NCI-H526 (cell line): Measurements from ENCODE around the gene CHPT1.
A peak's percentile ranks its signal among the peaks of the same experiment; 100 is the strongest.

Source experiments
- DNase-seq, 2 experiments: peaks; one replicate each; lab custom pipeline; 2025; lab: John Stamatoyannopoulos, UW

Gene CHPT1

GRCh38 chr12:101685092-101685491, 12.3 kb upstream of the CHPT1 start:
- DNase-seq, result no peak

- no peak for DNase-seq
Observed at GRCh38 chr12:101686176-101686575, 11.3 kb upstream of the CHPT1 start.

DNA sequence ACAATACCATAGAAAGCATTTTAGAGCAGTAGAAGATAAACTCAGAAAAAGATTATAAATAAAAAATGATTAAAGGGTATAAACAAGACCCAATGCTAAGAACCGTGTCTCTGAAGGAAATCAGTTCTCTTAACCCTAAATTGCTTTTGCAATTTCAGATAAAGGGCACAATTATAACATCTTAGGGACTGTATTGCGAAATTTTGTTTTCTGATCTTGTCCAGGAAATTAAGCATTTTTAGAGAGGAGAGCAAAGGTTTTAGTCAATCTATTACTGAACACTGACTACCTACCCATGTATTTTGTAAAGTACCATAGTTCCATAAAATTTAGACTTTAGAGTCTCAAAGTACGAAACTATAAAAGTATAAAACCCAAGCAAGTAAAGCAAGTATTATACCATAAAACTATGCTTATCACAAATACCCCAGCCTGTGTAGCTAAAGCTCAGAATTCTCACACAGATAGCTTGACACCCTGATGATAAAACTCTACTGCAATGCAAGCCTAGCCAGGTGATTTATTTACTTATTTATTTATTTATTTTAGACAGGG, 6.8 kb upstream of the CHPT1 start:
- no peak for DNase-seq

GRCh38 chr12:101691503-101692096, 5.8 kb upstream of the CHPT1 start:
- no peak for DNase-seq

DNA sequence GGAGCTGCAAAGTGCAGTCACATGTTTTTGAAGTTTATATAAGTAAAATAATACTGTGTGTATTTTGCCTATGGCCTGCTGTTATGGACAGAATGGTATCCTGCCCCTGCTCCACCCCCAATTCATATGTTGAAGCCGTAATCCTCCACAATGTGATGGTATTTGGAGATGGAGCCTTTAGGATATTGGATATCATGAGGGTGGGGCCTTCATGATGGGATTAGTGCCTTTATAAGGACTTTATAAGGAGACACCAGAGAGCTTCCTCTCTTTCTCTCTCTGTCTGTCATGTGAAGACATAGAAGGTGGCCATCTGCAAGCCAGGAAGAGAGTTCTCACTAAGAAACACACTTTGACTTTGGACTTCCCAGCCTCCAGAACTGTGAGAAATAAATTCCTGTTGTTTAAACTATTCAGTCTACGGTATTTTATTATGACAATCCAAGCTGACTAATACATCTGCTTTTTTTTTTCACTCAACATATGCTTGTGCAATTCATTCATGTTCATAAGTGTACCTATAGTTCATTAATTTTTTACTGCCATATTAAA, 3.1 kb upstream of the CHPT1 start:
- DNase-seq, result no peak

DNA sequence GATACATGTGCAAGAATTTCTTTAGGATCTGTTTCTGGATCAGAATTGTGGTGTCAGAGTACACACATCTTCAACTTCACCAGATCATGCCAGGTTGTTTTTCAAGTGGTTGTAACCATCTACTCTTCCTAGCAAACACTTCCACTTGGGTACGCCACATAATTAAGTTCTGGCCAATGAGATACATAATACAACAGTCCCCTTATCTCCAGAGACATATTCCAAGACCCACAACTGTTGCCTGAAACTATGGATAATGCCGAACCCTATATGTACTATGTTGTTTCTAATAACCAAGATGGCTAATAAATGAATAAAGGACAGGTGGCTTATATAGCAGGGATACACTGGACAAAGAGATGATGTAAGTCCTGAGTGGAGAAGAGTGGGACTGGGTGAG, 2.5 kb upstream of the CHPT1 start:
- no peak for DNase-seq

- no peak for DNase-seq
Observed at GRCh38 chr12:101695706-101696105, 1.7 kb upstream of the CHPT1 start.

GRCh38 chr12:101696251-101697196, 916 bp upstream of the CHPT1 start:
- peak in 1 of 2 experiments; percentile 56 for DNase-seq

GRCh38 chr12:101697930-101698799, 725 bp downstream of the CHPT1 start:
- peak in 1 of 2 experiments; percentile 68 for DNase-seq

- peak; percentile 11 to 57 for DNase-seq
Observed at GRCh38 chr12:101698800-101699347, 1.4 kb downstream of the CHPT1 start.

DNA sequence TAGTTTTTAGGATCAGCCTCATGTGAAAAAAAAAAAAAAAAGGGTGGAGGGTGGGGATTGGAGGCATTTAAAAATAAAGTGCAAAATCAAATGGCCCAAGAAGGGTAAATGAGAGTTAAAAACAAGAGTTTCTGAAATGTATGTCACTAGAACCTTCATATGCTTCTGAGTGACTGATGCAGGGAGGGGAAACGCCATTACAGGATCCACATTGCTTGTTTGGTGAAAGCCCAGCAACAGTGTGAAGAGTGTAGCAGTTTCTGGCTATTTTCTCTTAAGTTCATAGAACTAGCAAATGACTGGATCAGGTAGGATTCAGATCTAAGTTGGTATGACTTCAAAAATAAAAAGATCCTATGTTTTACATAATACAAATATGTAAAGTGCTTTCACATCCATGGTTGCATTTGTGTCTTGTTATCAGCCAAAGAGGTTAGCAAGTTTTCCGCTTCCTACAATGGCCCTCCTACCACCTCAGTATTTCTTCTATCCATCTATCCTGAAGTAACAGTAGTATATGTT, 2.9 kb downstream of the CHPT1 start:
- no peak for DNase-seq

DNA sequence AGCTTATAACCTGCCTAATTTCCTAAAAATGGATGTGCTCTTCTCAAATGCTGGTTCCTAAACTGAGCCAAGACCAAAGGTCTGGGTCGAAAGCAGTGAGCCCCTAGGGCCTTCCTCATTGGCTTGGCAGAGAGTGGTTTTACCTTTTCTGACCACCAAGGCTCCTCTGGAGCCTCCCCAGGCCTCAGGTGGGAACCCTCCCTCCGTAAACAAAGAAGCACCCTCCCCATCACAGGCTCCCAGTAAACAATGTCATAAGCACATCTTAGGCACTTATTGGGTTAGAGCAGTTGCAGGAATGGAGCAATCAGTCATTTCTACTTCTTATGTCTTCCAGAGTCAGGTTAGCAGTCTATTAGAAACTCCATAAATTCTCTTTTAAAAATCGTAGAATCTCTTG, 6.0 kb downstream of the CHPT1 start:
- no peak for DNase-seq

DNA sequence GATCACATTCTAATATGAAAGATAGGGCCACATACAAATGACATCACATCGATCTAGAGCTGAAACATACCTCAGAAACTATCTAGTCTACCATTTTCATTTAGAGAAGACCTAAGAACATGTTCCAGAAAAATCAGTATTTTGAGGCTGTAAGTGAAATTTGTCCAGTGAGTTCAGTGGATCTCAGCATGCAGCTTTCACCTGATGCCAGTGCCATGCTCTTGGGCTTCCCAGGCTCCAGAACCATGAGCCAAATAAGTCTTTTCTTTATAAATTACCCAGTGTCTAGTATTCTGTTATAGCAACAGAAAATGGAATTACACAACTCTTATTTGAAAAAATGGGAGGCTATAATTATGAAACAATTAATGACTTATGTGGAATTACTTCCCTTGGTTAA, 9.0 kb downstream of the CHPT1 start:
- no peak for DNase-seq

DNA sequence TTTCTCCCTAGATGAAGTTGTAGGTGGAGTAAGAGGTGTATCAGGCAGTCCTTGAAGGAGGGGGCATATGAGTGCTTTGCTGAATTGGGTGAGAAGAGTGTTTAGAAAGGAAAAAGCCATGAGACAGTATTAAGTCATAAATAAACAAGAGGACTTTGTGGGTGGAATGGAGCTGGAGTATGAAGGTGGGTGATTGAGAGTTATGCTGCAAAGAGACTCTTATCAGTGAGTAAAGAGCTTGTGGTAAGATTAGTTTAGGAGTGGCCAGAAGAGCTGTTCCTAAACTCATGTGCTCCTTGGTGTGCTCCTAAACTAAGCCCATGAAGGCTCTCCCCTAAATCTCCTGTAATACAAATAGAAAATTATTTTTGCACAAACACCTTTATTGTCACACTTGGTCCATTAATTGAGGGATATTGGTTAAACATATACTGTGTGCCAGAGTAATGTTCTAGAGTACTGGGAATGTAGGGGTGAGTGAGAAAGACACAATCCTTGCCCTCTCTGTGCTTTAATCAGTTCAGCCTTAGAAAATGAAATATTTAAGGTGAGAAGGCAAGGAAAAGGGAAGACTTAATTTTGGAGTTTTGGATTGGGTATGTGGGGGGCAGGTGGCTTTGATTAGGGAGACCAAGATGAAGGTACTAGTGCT, 9.8 kb downstream of the CHPT1 start:
- no peak for DNase-seq

GRCh38 chr12:101710288-101710687, 12.8 kb downstream of the CHPT1 start:
- no peak for DNase-seq

- DNase-seq, result no peak
Observed at GRCh38 chr12:101713059-101713682, 15.7 kb downstream of the CHPT1 start.

DNA sequence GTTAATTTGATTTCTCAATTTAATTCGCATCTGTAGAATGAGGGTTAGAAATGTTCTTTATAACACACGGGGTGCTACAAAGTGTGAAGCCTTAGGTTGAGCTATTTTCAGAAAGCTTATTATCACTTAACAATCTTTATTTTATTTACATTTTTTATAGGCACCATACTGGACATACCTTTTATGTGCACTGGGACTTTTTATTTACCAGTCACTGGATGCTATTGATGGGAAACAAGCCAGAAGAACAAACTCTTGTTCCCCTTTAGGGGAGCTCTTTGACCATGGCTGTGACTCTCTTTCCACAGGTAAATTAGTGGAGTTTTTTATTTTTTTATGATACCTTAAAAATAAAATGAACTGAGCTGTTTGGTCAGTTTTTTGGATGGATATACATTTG, 16.5 kb downstream of the CHPT1 start:
- DNase-seq, result no peak

GRCh38 chr12:101714877-101715444, 17.5 kb downstream of the CHPT1 start:
- no peak for DNase-seq

DNA sequence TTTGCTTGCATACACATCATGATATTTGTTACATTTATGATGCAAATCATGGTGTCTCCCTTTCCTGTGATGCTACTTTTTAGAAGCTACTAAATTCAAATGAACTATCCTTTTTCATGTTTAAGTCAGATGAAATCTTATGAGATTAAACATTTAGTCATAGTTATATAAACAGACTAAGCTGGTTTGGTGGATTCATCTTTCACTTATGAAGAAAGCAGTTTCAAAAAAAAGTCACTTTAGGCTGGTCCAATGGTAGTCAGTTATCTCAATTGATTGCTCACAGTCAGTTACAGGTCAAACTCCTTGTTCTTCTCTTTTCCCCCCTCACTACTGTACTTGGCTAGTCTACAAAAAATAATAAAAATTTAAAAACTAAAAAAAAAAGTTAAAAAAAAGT, 22.1 kb downstream of the CHPT1 start:
- no peak for DNase-seq

DNA sequence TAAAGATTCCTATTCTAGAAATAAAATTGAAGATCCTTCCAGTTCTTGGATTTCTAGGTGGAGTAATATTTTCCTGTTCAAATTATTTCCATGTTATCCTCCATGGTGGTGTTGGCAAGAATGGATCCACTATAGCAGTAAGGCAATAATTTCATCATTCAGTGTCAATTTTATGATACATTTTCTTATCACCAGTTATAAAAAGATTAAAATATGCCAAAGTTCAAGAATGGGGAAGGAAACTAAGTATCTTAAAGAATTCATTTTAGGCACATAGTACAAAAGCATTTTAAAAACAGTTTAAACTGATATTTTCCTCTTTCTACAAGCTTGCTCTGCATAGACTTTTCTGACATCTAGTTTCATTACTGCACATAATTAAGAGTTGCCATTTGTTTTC, 22.7 kb downstream of the CHPT1 start:
- no peak for DNase-seq
